Lung (tissue), 12 donors: ENCODE results near the gene PLIN4. TPM values are rescaled to one million over a fixed set of nuclear protein-coding genes. Genes with fewer than 3 reads are reported as not detected.

Source experiments
- ATAC-seq: fragments of 200-7000 bp; cut with Tn5 transposase; one replicate; pipeline ENCODE4 v1.9.1; 2020; ENCODE audit warnings: moderate number of reproducible peaks; ENCODE audit not compliant: insufficient read depth, low FRiP score
- DNase-seq, 3 donors: peaks; one replicate each; pipeline ENCODE4 v3.0.0-alpha.2; 2013 to 2017
- H3K27ac ChIP-seq, 2 donors: one replicate each; pipeline ENCODE4 v1.5.1; 2013; ENCODE audit warnings: mild to moderate bottlenecking in 2 of 2, moderate library complexity in 2 of 2, control low read depth in 1 of 2, inconsistent platforms in 1 of 2, low read depth in 1 of 2, low read length in 1 of 2
- H3K27me3 ChIP-seq, 3 donors: one replicate each; pipeline ENCODE4 v1.5.1; 2013; ENCODE audit warnings: low read length in 2 of 3; ENCODE audit not compliant: control insufficient read depth in 3 of 3, insufficient read depth in 3 of 3
- H3K36me3 ChIP-seq, 4 donors: one replicate each; pipeline ENCODE4 v1.5.1; 2013; ENCODE audit warnings: low read length in 4 of 4, mild to moderate bottlenecking in 1 of 4, moderate library complexity in 1 of 4; ENCODE audit not compliant: control insufficient read depth in 4 of 4, insufficient read depth in 4 of 4
- H3K4me1 ChIP-seq, 5 donors: one replicate each; pipeline ENCODE4 v1.5.1; 2013; ENCODE audit warnings: low read length in 5 of 5, mild to moderate bottlenecking in 2 of 5, moderate library complexity in 1 of 5; ENCODE audit not compliant: control insufficient read depth in 5 of 5, insufficient read depth in 5 of 5
- H3K4me3 ChIP-seq: one replicate; pipeline ENCODE4 v1.5.1; 2013; ENCODE audit warnings: mild to moderate bottlenecking, control low read depth, moderate library complexity
- H3K9ac ChIP-seq, 2 donors: one replicate each; pipeline ENCODE4 v1.5.1; 2013; ENCODE audit warnings: low read length in 2 of 2, control low read depth in 1 of 2; ENCODE audit not compliant: insufficient read depth in 1 of 2
- H3K9me3 ChIP-seq, 4 donors: one replicate each; pipeline ENCODE4 v1.5.1; 2013; ENCODE audit warnings: low read length in 3 of 4, mild to moderate bottlenecking in 1 of 4, moderate library complexity in 1 of 4; ENCODE audit not compliant: control insufficient read depth in 4 of 4, insufficient read depth in 3 of 4
- CTCF ChIP-seq: IDR thresholded peaks from 2 replicates; pipeline ENCODE4 v1.5.1; 2012; ENCODE audit warnings: mild to moderate bottlenecking; ENCODE audit errors: control extremely low read depth, extremely low read depth
- WGBS, 2 donors: extraction: QIAGEN DNeasy Blood & Tissue Kit; methylation state at CpG; one replicate each; pipeline ENCODE4 v1.1.7; 2013; 5-methylcytosine and 5-hydroxymethylcytosine counted together
- polyA plus RNA-seq, 2 donors: library from polyadenylated mRNA; stranded (reverse); fragments of 200-250 nt; gene quantifications; one replicate each; pipeline ENCODE4 v1.2.1, GENCODE V29; 2013
- total RNA-seq, 2 donors: library from RNA; depleted of rRNA in 1 of 2; stranded (reverse); fragments of >200 nt in 1 of 2; gene quantifications; one replicate each; pipeline ENCODE4 v1.2.1, GENCODE V29; 2014 to 2021
- donor health status: control.
- donor health status: control.
- donor health status: Bipolar disorder and iron deficiency.
- donor health status: healthy.
- donor health status: DM: yes; HTN: yes; CAD: no.

Gene PLIN4
- total and polyA plus RNA-seq, 4 donors = 0.85 to 5.0 (median 3.8) TPM

GRCh38 chr19:4452230-4452990 lies 65.9 kb downstream of the PLIN4 start:
- Histone ChIP-seq H3K9me3 (no peaks in the 10 kb centered on the region), H3K36me3 (peaks cover 10 to 61% (median 25%) of the 10 kb centered on the region in 4 donors), H3K4me3 (no peak overlapping the region), H3K4me1 (peaks cover 0 to 27% (median 7%) of the 10 kb centered on the region in 5 donors), H3K27me3 (no peaks in the 10 kb centered on the region), H3K27ac (no peak overlapping the region), H3K9ac (no peak overlapping the region)
- ATAC-seq (no peak), DNase-seq (peak in 1 of 3 donors; percentile 10)
- no peak for TF ChIP-seq CTCF
- 88 to 90% methylated on average over 24 of the region's 24 CpGs for WGBS, 2 donors

Other genes starting within 250 kb of the PLIN4 start
- not detected for gene SHD, start 239.2 kb downstream of the PLIN4 start, total RNA-seq
- gene SHD, start 239.2 kb downstream of the PLIN4 start, polyA plus RNA-seq = not detected
- 1 to 10 TPM in 1 of 2 donors, under 1 TPM in 1; 0.34 to 1.7 TPM for gene TMIGD2, start 216.1 kb downstream of the PLIN4 start, total RNA-seq
- 1 to 10 TPM in 1 of 2 donors, under 1 TPM in 1; 0.53 to 1.6 TPM for gene TMIGD2, start 216.1 kb downstream of the PLIN4 start, polyA plus RNA-seq
- 1 to 10 TPM in 1 of 2 donors, under 1 TPM in 1; 0.34 to 1.1 TPM for gene FSD1, start 213.9 kb downstream of the PLIN4 start, total RNA-seq
- under 1 TPM; 0.31 to 0.63 TPM for gene FSD1, start 213.9 kb downstream of the PLIN4 start, polyA plus RNA-seq
- gene STAP2, start 179.7 kb downstream of the PLIN4 start, total RNA-seq = 10 to 100 TPM; 24.4 to 30.0 TPM
- 10 to 100 TPM; 24.6 to 32.6 TPM for gene STAP2, start 179.7 kb downstream of the PLIN4 start, polyA plus RNA-seq
- 10 to 100 TPM in 1 of 2 donors, 1 to 10 TPM in 1; 9.1 to 30.5 TPM for gene MPND, start 174.9 kb downstream of the PLIN4 start, total RNA-seq
- gene MPND, start 174.9 kb downstream of the PLIN4 start, polyA plus RNA-seq = 10 to 100 TPM; 18.7 to 32.3 TPM
- 10 to 100 TPM; 30.6 to 68.6 TPM for gene SH3GL1, start 117.9 kb downstream of the PLIN4 start, total RNA-seq
- gene SH3GL1, start 117.9 kb downstream of the PLIN4 start, polyA plus RNA-seq = 10 to 100 TPM; 53.1 to 65.4 TPM
- 10 to 100 TPM in 1 of 2 donors, 1 to 10 TPM in 1; 10.0 to 16.7 TPM for gene CHAF1A, start 115.8 kb downstream of the PLIN4 start, total RNA-seq
- gene CHAF1A, start 115.8 kb downstream of the PLIN4 start, polyA plus RNA-seq = 1 to 10 TPM; 6.8 to 7.4 TPM
- 100 to 1,000 TPM in 1 of 2 donors, 10 to 100 TPM in 1; 74.4 to 113 TPM for gene UBXN6, start 60.7 kb downstream of the PLIN4 start, total RNA-seq
- 100 to 1,000 TPM in 1 of 2 donors, 10 to 100 TPM in 1; 83.6 to 128 TPM for gene UBXN6, start 60.7 kb downstream of the PLIN4 start, polyA plus RNA-seq
- 10 to 100 TPM; 36.5 to 36.9 TPM for gene HDGFL2, start 46.2 kb downstream of the PLIN4 start, total RNA-seq
- 10 to 100 TPM; 40.6 to 47.0 TPM for gene HDGFL2, start 46.2 kb downstream of the PLIN4 start, polyA plus RNA-seq
- gene PLIN5, start 16.7 kb upstream of the PLIN4 start, total RNA-seq = 10 to 100 TPM in 1 of 2 donors, 1 to 10 TPM in 1; 7.5 to 37.3 TPM
- 10 to 100 TPM; 15.5 to 33.5 TPM for gene PLIN5, start 16.7 kb upstream of the PLIN4 start, polyA plus RNA-seq
- gene LRG1, start 21.6 kb upstream of the PLIN4 start, total RNA-seq = 10 to 100 TPM; 14.4 to 15.7 TPM
- gene LRG1, start 21.6 kb upstream of the PLIN4 start, polyA plus RNA-seq = 10 to 100 TPM; 15.4 to 56.7 TPM
- gene SEMA6B, start 41.2 kb upstream of the PLIN4 start, total RNA-seq = 10 to 100 TPM in 1 of 2 donors, 1 to 10 TPM in 1; 3.2 to 22.8 TPM
- 10 to 100 TPM; 17.3 to 38.5 TPM for gene SEMA6B, start 41.2 kb upstream of the PLIN4 start, polyA plus RNA-seq
- 10 to 100 TPM; 18.5 to 22.0 TPM for gene TNFAIP8L1, start 121.0 kb upstream of the PLIN4 start, total RNA-seq
- 10 to 100 TPM; 12.1 to 12.9 TPM for gene TNFAIP8L1, start 121.0 kb upstream of the PLIN4 start, polyA plus RNA-seq
- gene MYDGF, start 151.9 kb upstream of the PLIN4 start, total RNA-seq = 100 to 1,000 TPM in 1 of 2 donors, 10 to 100 TPM in 1; 70.4 to 157 TPM
- gene MYDGF, start 151.9 kb upstream of the PLIN4 start, polyA plus RNA-seq = 100 to 1,000 TPM; 127 to 280 TPM
- 10 to 100 TPM; 33.2 to 95.5 TPM for gene DPP9, start 205.4 kb upstream of the PLIN4 start, total RNA-seq
- 10 to 100 TPM; 42.3 to 45.5 TPM for gene DPP9, start 205.4 kb upstream of the PLIN4 start, polyA plus RNA-seq